ENCODE results near the gene SRPK3. TPM values are rescaled to one million over a fixed set of nuclear protein-coding genes. Genes with fewer than 3 reads are reported as not detected.

Gene SRPK3
- polyA plus RNA-seq, 1 of the 3 experiments (the other 2 are of a cell fraction) = 0.74 TPM

DNA sequence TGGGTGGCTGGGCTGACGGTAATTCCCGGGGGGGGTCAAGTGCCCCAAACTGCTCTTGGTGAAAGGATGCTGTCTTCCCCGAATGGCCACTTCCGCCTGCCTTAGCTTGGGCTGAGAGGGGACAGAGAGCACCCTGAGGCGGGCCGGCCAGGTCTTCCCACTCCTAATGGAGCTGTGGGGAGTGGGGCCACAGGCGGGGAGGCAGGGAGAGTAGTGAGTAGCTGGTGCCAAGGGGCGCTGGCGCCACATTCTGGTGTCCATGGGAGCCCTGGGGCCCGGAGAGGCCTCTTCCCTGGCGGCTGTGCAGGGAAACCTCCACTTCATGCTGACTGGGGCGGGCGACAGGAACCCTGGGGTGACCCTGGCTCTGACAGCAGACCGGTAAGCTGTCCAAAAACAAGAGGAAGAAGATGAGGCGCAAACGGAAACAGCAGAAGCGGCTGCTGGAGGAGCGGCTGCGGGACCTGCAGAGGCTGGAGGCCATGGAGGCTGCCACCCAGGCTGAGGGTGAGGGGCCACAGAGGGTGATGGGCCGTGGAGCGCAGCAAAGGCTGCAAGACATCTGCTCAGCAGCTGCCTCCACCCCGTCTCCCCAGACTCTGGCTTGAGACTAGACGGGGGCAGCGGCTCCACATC, 2.7 kb downstream of the SRPK3 start:
- peaks cover 0 to 6% of the 10 kb centered on the region in 2 experiments for H3K36me3 ChIP-seq (replicated peaks in 1 of 2; ENCODE audit: control insufficient read depth in 1 of 2, insufficient read depth in 2 of 2, low read length in 1 of 2)
- no peak overlapping the region for H2AFZ ChIP-seq (ENCODE audit: low read depth)
- no peaks in the 10 kb centered on the region for H4K20me1 ChIP-seq (ENCODE audit: insufficient read depth)
- 58% methylated on average over 12 of the region's 24 CpGs for WGBS (ENCODE audit: low lambda C conversion rate)
- TF ChIP-seq, protein P1, sequence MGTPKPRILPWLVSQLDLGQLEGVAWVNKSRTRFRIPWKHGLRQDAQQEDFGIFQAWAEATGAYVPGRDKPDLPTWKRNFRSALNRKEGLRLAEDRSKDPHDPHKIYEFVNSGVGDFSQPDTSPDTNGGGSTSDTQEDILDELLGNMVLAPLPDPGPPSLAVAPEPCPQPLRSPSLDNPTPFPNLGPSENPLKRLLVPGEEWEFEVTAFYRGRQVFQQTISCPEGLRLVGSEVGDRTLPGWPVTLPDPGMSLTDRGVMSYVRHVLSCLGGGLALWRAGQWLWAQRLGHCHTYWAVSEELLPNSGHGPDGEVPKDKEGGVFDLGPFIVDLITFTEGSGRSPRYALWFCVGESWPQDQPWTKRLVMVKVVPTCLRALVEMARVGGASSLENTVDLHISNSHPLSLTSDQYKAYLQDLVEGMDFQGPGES (IDR thresholded peaks at IDR 0.05; ENCODE audit: low read depth, low read length) = no peak
- no peak for TF ChIP-seq MXI1 (IDR thresholded peaks at IDR 0.05; ENCODE audit: low read depth, low read length)
- no peak for TF ChIP-seq MEF2A (IDR thresholded peaks at IDR 0.05; ENCODE audit: borderline replicate concordance, low read depth)
- TF ChIP-seq GABPA (IDR thresholded peaks at IDR 0.05; ENCODE audit: low read depth) = no peak
- no peak for TF ChIP-seq YY1 (IDR thresholded peaks at IDR 0.05; ENCODE audit: low read depth)
- POLR2A ChIA-PET = no interaction called here
- H3K4me2 ChIP-seq = no peak overlapping the region
- CTCF ChIA-PET = interaction anchor here (1.5 to 1.7 kb wide), 2 partner anchors 139 to 169 kb away, joined by 4 to 6 read pairs; no protein-coding TSS in a partner anchor
- 0 out of 2 replicates have a peak, but pooled peaks cover 7% of the 10 kb centered on the region for H3K27me3 ChIP-seq (ENCODE audit: insufficient read depth)
- H3K9ac ChIP-seq = no peak overlapping the region
- H3K9me3 ChIP-seq = no peaks in the 10 kb centered on the region
- H3K4me1 ChIP-seq (ENCODE audit: control insufficient read depth in 1 of 2, insufficient read depth in 2 of 2, low read depth in 1 of 2, low read length in 1 of 2) = peaks cover 0 to 19% of the 10 kb centered on the region in 2 experiments; a peak in 1 of 4 replicates
- H3K79me2 ChIP-seq (ENCODE audit: insufficient read depth) = no peaks in the 10 kb centered on the region
- no peaks in the 10 kb centered on the region for H3F3A ChIP-seq (replicated peaks; ENCODE audit: insufficient read depth)
- DNase-seq = peak; percentile 73
- no peaks in the 10 kb centered on the region for H3K9me2 ChIP-seq
- no peak overlapping the region for H3K4me3 ChIP-seq (ENCODE audit: low read depth in 2 of 2, low read length in 1 of 2)
- H3K27ac ChIP-seq (ENCODE audit: low read depth in 2 of 2, low read length in 1 of 2) = peak overlapping the region in 1 of 2 experiments; percentile 50; a peak in 2 of 4 replicates

GRCh38 chrX:153784325-153784967, 3.6 kb downstream of the SRPK3 start:
- ChIA-PET CTCF (interaction anchor here (1.0 to 1.5 kb wide), 2 partner anchors 21 to 168 kb away, joined by 3 to 4 read pairs; no protein-coding TSS in a partner anchor), POLR2A (no interaction called here)
- no peaks in the 10 kb centered on the region for H3K79me2 ChIP-seq (ENCODE audit: insufficient read depth)
- no peak overlapping the region for H3K4me3 ChIP-seq (ENCODE audit: low read depth in 2 of 2, low read length in 1 of 2)
- H3K9me3 ChIP-seq = no peaks in the 10 kb centered on the region
- DNase-seq = no peak
- peaks cover 0 to 19% of the 10 kb centered on the region in 2 experiments; a peak in 1 of 4 replicates for H3K4me1 ChIP-seq (ENCODE audit: control insufficient read depth in 1 of 2, insufficient read depth in 2 of 2, low read depth in 1 of 2, low read length in 1 of 2)
- H3K4me2 ChIP-seq = no peak overlapping the region
- peak overlapping the region in 1 of 2 experiments; percentile 50; a peak in 2 of 4 replicates for H3K27ac ChIP-seq (ENCODE audit: low read depth in 2 of 2, low read length in 1 of 2)
- H3K9me2 ChIP-seq = no peaks in the 10 kb centered on the region
- H2AFZ ChIP-seq (ENCODE audit: low read depth) = no peak overlapping the region
- no peaks in the 10 kb centered on the region for H4K20me1 ChIP-seq (ENCODE audit: insufficient read depth)
- peaks cover 0 to 6% of the 10 kb centered on the region in 2 experiments for H3K36me3 ChIP-seq (replicated peaks in 1 of 2; ENCODE audit: control insufficient read depth in 1 of 2, insufficient read depth in 2 of 2, low read length in 1 of 2)
- peaks cover 7% of the 10 kb centered on the region; the same call in 1 of the 2 replicates for H3K27me3 ChIP-seq (ENCODE audit: insufficient read depth)
- TF ChIP-seq GABPA (IDR thresholded peaks at IDR 0.05; ENCODE audit: low read depth) (no peak), RAD21 (IDR thresholded peaks at IDR 0.05; ENCODE audit: low read length) (no peak), NRF1 (IDR thresholded peaks at IDR 0.05; ENCODE audit: low read depth, low read length) (no peak), NFIC (IDR thresholded peaks at IDR 0.05; ENCODE audit: borderline replicate concordance) (no peak), CHD2 (IDR thresholded peaks at IDR 0.05; ENCODE audit: low read length, partially characterized antibody) (no peak), YY1 (IDR thresholded peaks at IDR 0.05; ENCODE audit: low read depth) (no peak), EZH2phosphoT487 (IDR thresholded peaks at IDR 0.05; ENCODE audit: borderline replicate concordance, low read depth) (no peak), POLR2AphosphoS5 (IDR thresholded peaks at IDR 0.05; ENCODE audit: low read depth, low read length) (no peak), SIN3A (IDR thresholded peaks at IDR 0.05; ENCODE audit: borderline replicate concordance, low read depth, low read length) (no peak), ELF1 (IDR thresholded peaks at IDR 0.05) (no peak), FOXJ3 (CRISPR knock-in tag; IDR thresholded peaks at IDR 0.05) (no peak), FOSL2 (IDR thresholded peaks at IDR 0.05; ENCODE audit: borderline replicate concordance, low read depth) (no peak), MXI1 (IDR thresholded peaks at IDR 0.05; ENCODE audit: low read depth, low read length) (no peak), TCF12 (IDR thresholded peaks at IDR 0.05) (no peak), GATA2 (CRISPR knock-in tag; IDR thresholded peaks at IDR 0.05) (no peak)
- TF ChIP-seq, protein P1 (IDR thresholded peaks at IDR 0.05; ENCODE audit: low read depth, low read length) = no peak
- TF ChIP-seq, protein P2, sequence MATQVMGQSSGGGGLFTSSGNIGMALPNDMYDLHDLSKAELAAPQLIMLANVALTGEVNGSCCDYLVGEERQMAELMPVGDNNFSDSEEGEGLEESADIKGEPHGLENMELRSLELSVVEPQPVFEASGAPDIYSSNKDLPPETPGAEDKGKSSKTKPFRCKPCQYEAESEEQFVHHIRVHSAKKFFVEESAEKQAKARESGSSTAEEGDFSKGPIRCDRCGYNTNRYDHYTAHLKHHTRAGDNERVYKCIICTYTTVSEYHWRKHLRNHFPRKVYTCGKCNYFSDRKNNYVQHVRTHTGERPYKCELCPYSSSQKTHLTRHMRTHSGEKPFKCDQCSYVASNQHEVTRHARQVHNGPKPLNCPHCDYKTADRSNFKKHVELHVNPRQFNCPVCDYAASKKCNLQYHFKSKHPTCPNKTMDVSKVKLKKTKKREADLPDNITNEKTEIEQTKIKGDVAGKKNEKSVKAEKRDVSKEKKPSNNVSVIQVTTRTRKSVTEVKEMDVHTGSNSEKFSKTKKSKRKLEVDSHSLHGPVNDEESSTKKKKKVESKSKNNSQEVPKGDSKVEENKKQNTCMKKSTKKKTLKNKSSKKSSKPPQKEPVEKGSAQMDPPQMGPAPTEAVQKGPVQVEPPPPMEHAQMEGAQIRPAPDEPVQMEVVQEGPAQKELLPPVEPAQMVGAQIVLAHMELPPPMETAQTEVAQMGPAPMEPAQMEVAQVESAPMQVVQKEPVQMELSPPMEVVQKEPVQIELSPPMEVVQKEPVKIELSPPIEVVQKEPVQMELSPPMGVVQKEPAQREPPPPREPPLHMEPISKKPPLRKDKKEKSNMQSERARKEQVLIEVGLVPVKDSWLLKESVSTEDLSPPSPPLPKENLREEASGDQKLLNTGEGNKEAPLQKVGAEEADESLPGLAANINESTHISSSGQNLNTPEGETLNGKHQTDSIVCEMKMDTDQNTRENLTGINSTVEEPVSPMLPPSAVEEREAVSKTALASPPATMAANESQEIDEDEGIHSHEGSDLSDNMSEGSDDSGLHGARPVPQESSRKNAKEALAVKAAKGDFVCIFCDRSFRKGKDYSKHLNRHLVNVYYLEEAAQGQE (IDR thresholded peaks at IDR 0.05; ENCODE audit: low read depth, low read length) = no peak
- no peak overlapping the region for H3K9ac ChIP-seq
- H3F3A ChIP-seq (replicated peaks; ENCODE audit: insufficient read depth) = no peaks in the 10 kb centered on the region
- WGBS (ENCODE audit: low lambda C conversion rate) = 100% methylated on average over 2 of the region's 27 CpGs
